ENCODE measurements around the gene HLCS.

GRCh38 chr21:36948686-36949085 lies 17.8 kb downstream of the HLCS start:
- TF ChIP-seq CTCF (conservative IDR thresholded peaks at IDR 0.05 in 1 of 2, IDR thresholded peaks at IDR 0.05 in 1 of 2; ENCODE audit: low read depth in 1 of 2, low read length in 2 of 2) = no peak
- TF ChIP-seq EZH2 (IDR thresholded peaks at IDR 0.05; ENCODE audit: low read length, missing control alignments) = no peak
